Measurements from ENCODE around the gene SGMS2. TPM values are rescaled to one million over a fixed set of nuclear protein-coding genes. Genes with fewer than 3 reads are reported as not detected.

The SGMS2 gene
- 1 to 10 TPM; 2.4 to 8.5 TPM for polyA plus RNA-seq

GRCh38 chr4:107824350-107825071 is at the start of gene SGMS2:
Gene SGMS2, plus strand, starts transcription at chr4:107824932. Its CDS starts 70,622 bp downstream, at chr4:107895554.
- no peaks in the 10 kb centered on the region for H3K9me3 ChIP-seq (ENCODE audit: control insufficient read depth in 2 of 2, insufficient read depth in 1 of 2, low read depth in 1 of 2, low read length in 1 of 2)
- no peaks in the 10 kb centered on the region for H3K27me3 ChIP-seq (ENCODE audit: control insufficient read depth in 1 of 2, insufficient read depth in 2 of 2, low read length in 2 of 2)
- H3K4me1 ChIP-seq (ENCODE audit: control insufficient read depth in 2 of 2, insufficient read depth in 2 of 2, low read length in 1 of 2) = peaks cover 0 to 2% of the 10 kb centered on the region in 2 donors
- 1% methylated on average over 63 to 65 of the region's 65 CpGs for WGBS, 2 donors
- peak within 1 kb of the TSS; percentile 72 to 82 for H3K4me3 ChIP-seq (ENCODE audit: low read depth in 1 of 2, low read length in 2 of 2)
- H3K36me3 ChIP-seq (ENCODE audit: control insufficient read depth in 2 of 2, insufficient read depth in 2 of 2, low read length in 1 of 2) = no peaks in the 10 kb centered on the region
- peak within 1 kb of the TSS; percentile 96 to 98 for H3K27ac ChIP-seq (ENCODE audit: low read depth in 2 of 2, low read length in 1 of 2)

GRCh38 chr4:107777890-107778289 is 46.8 kb upstream of the SGMS2 start:
- Histone ChIP-seq H3K27ac (ENCODE audit: low read depth in 2 of 2, low read length in 1 of 2) (no peak overlapping the region), H3K9me3 (ENCODE audit: control insufficient read depth in 2 of 2, insufficient read depth in 1 of 2, low read depth in 1 of 2, low read length in 1 of 2) (peaks cover 0 to 2% of the 10 kb centered on the region in 2 donors), H3K36me3 (ENCODE audit: control insufficient read depth in 2 of 2, insufficient read depth in 2 of 2, low read length in 1 of 2) (no peaks in the 10 kb centered on the region), H3K4me1 (ENCODE audit: control insufficient read depth in 2 of 2, insufficient read depth in 2 of 2, low read length in 1 of 2) (no peaks in the 10 kb centered on the region), H3K27me3 (ENCODE audit: control insufficient read depth in 1 of 2, insufficient read depth in 2 of 2, low read length in 2 of 2) (no peaks in the 10 kb centered on the region), H3K4me3 (ENCODE audit: low read depth in 1 of 2, low read length in 2 of 2) (no peak overlapping the region)

GRCh38 chr4:107778784-107779530 is 45.8 kb upstream of the SGMS2 start:
- no peak overlapping the region for H3K27ac ChIP-seq (ENCODE audit: low read depth in 2 of 2, low read length in 1 of 2)

GRCh38 chr4:107780665-107781064 is 44.1 kb upstream of the SGMS2 start:
- H3K9me3 ChIP-seq (ENCODE audit: control insufficient read depth in 2 of 2, insufficient read depth in 1 of 2, low read depth in 1 of 2, low read length in 1 of 2) = peaks cover 0 to 2% of the 10 kb centered on the region in 2 donors
- no peak overlapping the region for H3K4me3 ChIP-seq (ENCODE audit: low read depth in 1 of 2, low read length in 2 of 2)
- 99 to 100% methylated on average over 2 of the region's 2 CpGs for WGBS, 2 donors
- no peak overlapping the region for H3K27ac ChIP-seq (ENCODE audit: low read depth in 2 of 2, low read length in 1 of 2)
- no peaks in the 10 kb centered on the region for H3K36me3 ChIP-seq (ENCODE audit: control insufficient read depth in 2 of 2, insufficient read depth in 2 of 2, low read length in 1 of 2)
- H3K27me3 ChIP-seq (ENCODE audit: control insufficient read depth in 1 of 2, insufficient read depth in 2 of 2, low read length in 2 of 2) = no peaks in the 10 kb centered on the region
- no peaks in the 10 kb centered on the region for H3K4me1 ChIP-seq (ENCODE audit: control insufficient read depth in 2 of 2, insufficient read depth in 2 of 2, low read length in 1 of 2)

More at GRCh38 chr4:107778784-107779530, 45.8 kb upstream of the SGMS2 start:
- H3K36me3 ChIP-seq (ENCODE audit: control insufficient read depth in 2 of 2, insufficient read depth in 2 of 2, low read length in 1 of 2) = no peaks in the 10 kb centered on the region
- no peaks in the 10 kb centered on the region for H3K27me3 ChIP-seq (ENCODE audit: control insufficient read depth in 1 of 2, insufficient read depth in 2 of 2, low read length in 2 of 2)
- H3K4me1 ChIP-seq (ENCODE audit: control insufficient read depth in 2 of 2, insufficient read depth in 2 of 2, low read length in 1 of 2) = no peaks in the 10 kb centered on the region
- H3K9me3 ChIP-seq (ENCODE audit: control insufficient read depth in 2 of 2, insufficient read depth in 1 of 2, low read depth in 1 of 2, low read length in 1 of 2) = peaks cover 0 to 2% of the 10 kb centered on the region in 2 donors
- 68 to 71% methylated on average over 2 of the region's 2 CpGs for WGBS, 2 donors
- no peak overlapping the region for H3K4me3 ChIP-seq (ENCODE audit: low read depth in 1 of 2, low read length in 2 of 2)

GRCh38 chr4:107791902-107792301 is 32.8 kb upstream of the SGMS2 start:
- 53 to 59% methylated on average over 3 of the region's 3 CpGs for WGBS, 2 donors
- Histone ChIP-seq H3K36me3 (ENCODE audit: control insufficient read depth in 2 of 2, insufficient read depth in 2 of 2, low read length in 1 of 2) (no peaks in the 10 kb centered on the region), H3K9me3 (ENCODE audit: control insufficient read depth in 2 of 2, insufficient read depth in 1 of 2, low read depth in 1 of 2, low read length in 1 of 2) (peaks cover 0 to 8% of the 10 kb centered on the region in 2 donors), H3K4me1 (ENCODE audit: control insufficient read depth in 2 of 2, insufficient read depth in 2 of 2, low read length in 1 of 2) (no peaks in the 10 kb centered on the region), H3K4me3 (ENCODE audit: low read depth in 1 of 2, low read length in 2 of 2) (no peak overlapping the region), H3K27me3 (ENCODE audit: control insufficient read depth in 1 of 2, insufficient read depth in 2 of 2, low read length in 2 of 2) (no peaks in the 10 kb centered on the region), H3K27ac (ENCODE audit: low read depth in 2 of 2, low read length in 1 of 2) (no peak overlapping the region)

- WGBS, 2 donors = 62 to 66% methylated on average over 2 of the region's 2 CpGs
- no peaks in the 10 kb centered on the region for H3K4me1 ChIP-seq (ENCODE audit: control insufficient read depth in 2 of 2, insufficient read depth in 2 of 2, low read length in 1 of 2)
- no peak overlapping the region for H3K27ac ChIP-seq (ENCODE audit: low read depth in 2 of 2, low read length in 1 of 2)
- H3K4me3 ChIP-seq (ENCODE audit: low read depth in 1 of 2, low read length in 2 of 2) = no peak overlapping the region
- no peaks in the 10 kb centered on the region for H3K27me3 ChIP-seq (ENCODE audit: control insufficient read depth in 1 of 2, insufficient read depth in 2 of 2, low read length in 2 of 2)
- H3K36me3 ChIP-seq (ENCODE audit: control insufficient read depth in 2 of 2, insufficient read depth in 2 of 2, low read length in 1 of 2) = no peaks in the 10 kb centered on the region
- H3K9me3 ChIP-seq (ENCODE audit: control insufficient read depth in 2 of 2, insufficient read depth in 1 of 2, low read depth in 1 of 2, low read length in 1 of 2) = peaks cover 0 to 6% of the 10 kb centered on the region in 2 donors
Observed at GRCh38 chr4:107792711-107793110, 32.0 kb upstream of the SGMS2 start.

- Histone ChIP-seq H3K27me3 (ENCODE audit: control insufficient read depth in 1 of 2, insufficient read depth in 2 of 2, low read length in 2 of 2) (no peaks in the 10 kb centered on the region), H3K27ac (ENCODE audit: low read depth in 2 of 2, low read length in 1 of 2) (no peak overlapping the region), H3K4me1 (ENCODE audit: control insufficient read depth in 2 of 2, insufficient read depth in 2 of 2, low read length in 1 of 2) (no peaks in the 10 kb centered on the region), H3K4me3 (ENCODE audit: low read depth in 1 of 2, low read length in 2 of 2) (no peak overlapping the region), H3K9me3 (ENCODE audit: control insufficient read depth in 2 of 2, insufficient read depth in 1 of 2, low read depth in 1 of 2, low read length in 1 of 2) (no peaks in the 10 kb centered on the region), H3K36me3 (ENCODE audit: control insufficient read depth in 2 of 2, insufficient read depth in 2 of 2, low read length in 1 of 2) (no peaks in the 10 kb centered on the region)
- 79 to 84% methylated on average over 2 of the region's 2 CpGs for WGBS, 2 donors
Observed at GRCh38 chr4:107793996-107794395, 30.7 kb upstream of the SGMS2 start.

- Histone ChIP-seq H3K27me3 (ENCODE audit: control insufficient read depth in 1 of 2, insufficient read depth in 2 of 2, low read length in 2 of 2) (no peaks in the 10 kb centered on the region), H3K4me3 (ENCODE audit: low read depth in 1 of 2, low read length in 2 of 2) (no peak overlapping the region), H3K36me3 (ENCODE audit: control insufficient read depth in 2 of 2, insufficient read depth in 2 of 2, low read length in 1 of 2) (no peaks in the 10 kb centered on the region), H3K4me1 (ENCODE audit: control insufficient read depth in 2 of 2, insufficient read depth in 2 of 2, low read length in 1 of 2) (no peaks in the 10 kb centered on the region), H3K9me3 (ENCODE audit: control insufficient read depth in 2 of 2, insufficient read depth in 1 of 2, low read depth in 1 of 2, low read length in 1 of 2) (no peaks in the 10 kb centered on the region), H3K27ac (ENCODE audit: low read depth in 2 of 2, low read length in 1 of 2) (no peak overlapping the region)
- 40 to 59% methylated on average over 10 of the region's 10 CpGs for WGBS, 2 donors
Observed at GRCh38 chr4:107799669-107800450, 24.9 kb upstream of the SGMS2 start.

- H3K4me3 ChIP-seq (ENCODE audit: low read depth in 1 of 2, low read length in 2 of 2) = no peak overlapping the region
- H3K36me3 ChIP-seq (ENCODE audit: control insufficient read depth in 2 of 2, insufficient read depth in 2 of 2, low read length in 1 of 2) = no peaks in the 10 kb centered on the region
- H3K27ac ChIP-seq (ENCODE audit: low read depth in 2 of 2, low read length in 1 of 2) = no peak overlapping the region
- H3K9me3 ChIP-seq (ENCODE audit: control insufficient read depth in 2 of 2, insufficient read depth in 1 of 2, low read depth in 1 of 2, low read length in 1 of 2) = no peaks in the 10 kb centered on the region
- 65 to 79% methylated on average over 1 of the region's 1 CpG for WGBS, 2 donors
- H3K4me1 ChIP-seq (ENCODE audit: control insufficient read depth in 2 of 2, insufficient read depth in 2 of 2, low read length in 1 of 2) = no peaks in the 10 kb centered on the region
- no peaks in the 10 kb centered on the region for H3K27me3 ChIP-seq (ENCODE audit: control insufficient read depth in 1 of 2, insufficient read depth in 2 of 2, low read length in 2 of 2)
Observed at GRCh38 chr4:107800706-107801105, 24.0 kb upstream of the SGMS2 start.
